IMR-90 (cell line): ENCODE data around the gene CDK15.

Experiments used
- CEBPB ChIP-seq: IDR thresholded peaks from 2 replicates; pipeline ENCODE4 v1.6.1; 2012; ENCODE audit warnings: low read depth, low read length, improper control_type of control experiment
- CTCF ChIP-seq: conservative IDR thresholded peaks from 2 replicates; pipeline ENCODE4 v1.5.1; 2012; ENCODE audit warnings: mild to moderate bottlenecking, low read depth, low read length, improper control_type of control experiment
- FOS ChIP-seq: fragments of 150-350 bp; IDR thresholded peaks from 2 replicates; pipeline ENCODE4 v1.6.1; 2016; ENCODE audit warnings: low read depth, low read length
- MAFK ChIP-seq: IDR thresholded peaks from 2 replicates; pipeline ENCODE4 v1.6.1; 2012; ENCODE audit warnings: low read depth, low read length, improper control_type of control experiment
- MXI1 ChIP-seq: IDR thresholded peaks from 2 replicates; pipeline ENCODE4 v1.6.1; 2012; ENCODE audit warnings: low read depth, mild to moderate bottlenecking, low read length, moderate library complexity, borderline replicate concordance
- POLR2A ChIP-seq: IDR thresholded peaks from 2 replicates; pipeline ENCODE4 v1.6.1; 2012; ENCODE audit warnings: mild to moderate bottlenecking, low read depth, low read length
- RAD21 ChIP-seq: IDR thresholded peaks from 2 replicates; pipeline ENCODE4 v1.6.1; 2012; ENCODE audit warnings: low read length, improper control_type of control experiment
- RCOR1 ChIP-seq: IDR thresholded peaks from 2 replicates; pipeline ENCODE4 v1.6.1; 2012; ENCODE audit warnings: mild to moderate bottlenecking, low read length, improper control_type of control experiment; ENCODE audit not compliant: insufficient replicate concordance
- RFX5 ChIP-seq: IDR thresholded peaks from 2 replicates; pipeline ENCODE4 v1.8.0; 2012; ENCODE audit warnings: low read depth, mild to moderate bottlenecking, low read length, moderate library complexity
- USF2 ChIP-seq: fragments of 150-350 bp; IDR thresholded peaks from 2 replicates; pipeline ENCODE4 v1.6.1; 2017; ENCODE audit warnings: mild to moderate bottlenecking, antibody characterized with exemption, low read length, low read depth

DNA sequence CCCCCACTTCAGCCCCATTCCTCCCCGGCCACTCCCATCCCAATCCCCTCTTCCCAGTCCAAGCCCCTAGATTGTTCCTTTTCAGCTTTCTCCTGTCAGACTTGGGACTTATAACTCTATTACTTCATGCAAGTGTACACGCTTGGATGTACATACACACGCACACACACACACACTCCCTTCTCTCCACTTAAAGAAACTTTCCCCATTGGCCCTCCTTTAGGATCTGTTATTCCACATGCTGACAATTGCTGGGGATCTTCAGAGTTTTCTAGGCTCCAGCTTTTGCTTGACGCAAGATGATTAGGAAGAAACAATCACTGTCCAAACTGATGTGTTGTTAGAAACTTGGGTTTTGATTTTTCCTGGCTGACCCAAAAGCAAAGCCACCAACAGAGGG, 75.4 kb downstream of the CDK15 start:
- TF ChIP-seq FOS: no peak
- TF ChIP-seq MXI1: no peak
- no peak for TF ChIP-seq CTCF
- no peak for TF ChIP-seq POLR2A
- no peak for TF ChIP-seq RAD21
- no peak for TF ChIP-seq RCOR1
- TF ChIP-seq RFX5: no peak
- no peak for TF ChIP-seq CEBPB
- TF ChIP-seq USF2: no peak
- TF ChIP-seq MAFK: no peak
